Hematopoietic multipotent progenitor cell (in vitro differentiated cells): ENCODE data around the gene ANXA7. TPM values are rescaled to one million over a fixed set of nuclear protein-coding genes. Genes with fewer than 3 reads are reported as not detected.
"Not testable (repeated sequence)": the region's sequence is repeated elsewhere in the genome, so short reads cannot be mapped to it uniquely, and the experiment has no call there.

Experiments used
- DNase-seq, 3 donors: peaks; one replicate each; pipeline ENCODE4 v3.0.0-alpha.2; 2011 to 2015; ENCODE audit warnings: low read depth in 2 of 3, low spot score in 2 of 3
- small RNA-seq: library from RNA; depleted of rRNA; stranded (forward); fragments of <200 nt; gene quantifications from one replicate; pipeline ENCODE3, GENCODE V24; 2012
- total RNA-seq: library from RNA; depleted of rRNA; stranded (reverse); fragments of >200 nt; gene quantifications from one replicate; pipeline ENCODE4 v1.2.3, GENCODE V29; 2012

The ANXA7 gene
- total RNA-seq, 1 donor = 116 TPM

DNA sequence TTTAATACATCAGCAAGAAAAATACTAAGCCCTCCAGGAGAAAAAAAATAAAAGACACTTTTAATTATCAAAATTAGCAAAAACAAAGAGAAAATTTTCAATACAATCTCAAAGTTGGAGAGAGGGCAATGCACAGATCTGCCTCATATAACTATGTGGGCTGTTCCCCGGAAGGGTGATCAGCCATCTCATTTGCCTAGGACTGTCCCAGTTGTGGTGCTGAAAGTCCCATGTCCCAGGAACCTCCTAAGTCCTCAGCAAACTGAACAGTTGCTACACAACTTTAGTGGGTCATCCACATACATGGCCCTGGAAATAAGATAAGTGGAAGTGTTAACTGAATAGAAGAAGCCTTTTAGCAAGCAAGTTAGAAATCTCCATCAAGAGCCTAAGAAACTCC is 69.6 kb downstream of the ANXA7 start:
- no peak for DNase-seq

DNA sequence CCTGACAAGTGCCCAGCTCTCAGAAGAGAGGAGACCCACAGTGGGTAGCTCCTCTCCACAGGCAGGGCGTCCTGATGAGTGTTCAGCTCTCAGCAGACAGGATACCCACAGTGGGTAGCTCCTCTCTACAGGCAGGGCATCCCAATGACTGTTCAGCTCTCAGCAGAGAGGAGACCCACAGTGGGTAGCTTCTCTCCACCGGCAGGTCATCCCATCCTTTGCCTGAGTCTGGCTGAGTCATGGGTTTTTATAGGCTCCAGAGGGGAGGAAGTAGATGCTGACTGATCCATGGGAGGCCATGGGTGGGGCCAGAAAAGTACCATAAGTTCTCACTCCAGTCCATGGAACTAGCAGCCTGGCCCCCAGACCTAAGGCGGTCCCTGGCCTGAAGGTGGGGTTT is 73.7 kb downstream of the ANXA7 start:
- no peak for DNase-seq

DNA sequence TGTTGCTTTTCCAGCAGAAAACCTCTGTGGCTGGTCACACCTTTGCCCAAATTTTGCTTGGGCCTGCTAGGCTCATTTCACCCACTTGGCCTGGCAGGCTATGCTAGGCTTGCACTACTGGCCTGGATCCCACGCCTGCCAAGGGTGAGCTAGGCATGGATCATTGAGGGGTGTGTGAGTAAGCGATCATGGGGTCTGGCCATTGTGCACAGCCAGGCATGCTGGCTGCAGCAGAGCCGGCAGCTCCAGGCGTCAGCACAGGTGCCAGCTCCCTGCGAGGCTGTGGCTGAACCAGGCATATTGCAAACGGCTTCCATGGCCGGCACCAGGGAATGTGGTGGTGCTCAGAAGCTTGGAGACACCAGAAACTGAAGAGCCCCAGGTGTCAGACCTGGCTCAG is 74.4 kb downstream of the ANXA7 start:
- no peak for DNase-seq

DNA sequence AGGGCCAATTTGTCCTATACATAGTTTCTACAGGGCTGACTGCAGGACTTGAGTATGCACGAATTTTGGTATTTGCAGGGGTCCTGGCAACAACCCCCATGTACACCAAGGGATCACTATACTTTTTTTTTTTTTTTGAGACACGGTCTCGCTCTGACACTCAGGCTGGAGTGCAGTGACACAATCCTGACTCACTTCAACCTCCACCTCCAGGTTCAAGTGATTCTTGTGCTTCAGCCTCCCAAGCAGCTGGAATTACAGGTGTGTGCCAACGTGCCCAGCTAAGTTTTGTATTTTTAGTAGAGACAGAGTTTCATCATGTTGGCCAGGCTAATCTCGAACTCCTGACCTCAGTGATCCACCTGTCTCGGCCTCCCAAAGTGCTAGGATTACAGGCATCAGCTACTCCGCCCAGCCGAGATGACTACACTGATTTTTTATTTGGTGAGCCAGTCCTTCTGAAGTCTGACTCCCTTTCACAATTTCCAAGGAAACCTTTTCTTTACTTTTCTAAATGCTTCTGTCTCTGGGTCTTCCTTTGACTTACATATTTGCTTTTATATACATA is 75.0 kb downstream of the ANXA7 start:
- DNase-seq = no peak

DNA sequence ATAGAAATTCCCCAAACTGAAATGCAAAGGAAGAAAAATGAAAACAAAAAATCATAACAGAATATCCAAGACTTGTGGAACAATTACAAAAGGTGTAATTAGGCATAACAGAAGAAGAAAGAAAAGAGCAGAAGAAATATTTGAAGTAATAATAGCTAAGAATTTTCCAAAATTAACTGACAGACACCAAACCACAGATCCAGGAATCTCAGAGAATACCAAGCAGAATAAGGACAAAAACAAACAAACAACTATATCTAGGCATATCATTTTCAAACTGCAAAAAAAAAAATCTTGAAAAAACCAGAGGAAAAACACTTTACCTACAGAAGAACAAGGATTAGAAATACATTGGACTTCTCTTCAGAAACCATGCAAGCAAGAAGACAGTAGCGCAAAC is 80.7 kb downstream of the ANXA7 start:
- no peak for DNase-seq

DNA sequence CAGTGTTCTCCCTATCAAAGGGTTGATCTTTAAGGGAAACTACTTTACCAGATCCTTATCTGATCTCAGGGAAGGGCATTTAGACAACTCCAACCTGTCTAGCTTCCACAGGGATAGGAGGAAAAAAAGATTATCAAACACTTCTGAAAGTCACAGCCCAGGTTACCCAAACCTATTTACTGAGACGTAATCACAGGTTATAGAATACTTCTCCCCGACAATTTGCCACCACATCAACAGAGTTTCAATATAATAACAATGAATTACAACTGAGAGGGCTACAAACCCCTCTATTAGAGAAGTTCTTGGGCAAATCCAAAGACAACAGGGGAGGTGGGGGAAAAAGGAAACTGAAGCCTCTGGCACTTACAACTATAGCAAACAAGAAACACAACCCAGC is 81.5 kb downstream of the ANXA7 start:
- DNase-seq = no peak

DNA sequence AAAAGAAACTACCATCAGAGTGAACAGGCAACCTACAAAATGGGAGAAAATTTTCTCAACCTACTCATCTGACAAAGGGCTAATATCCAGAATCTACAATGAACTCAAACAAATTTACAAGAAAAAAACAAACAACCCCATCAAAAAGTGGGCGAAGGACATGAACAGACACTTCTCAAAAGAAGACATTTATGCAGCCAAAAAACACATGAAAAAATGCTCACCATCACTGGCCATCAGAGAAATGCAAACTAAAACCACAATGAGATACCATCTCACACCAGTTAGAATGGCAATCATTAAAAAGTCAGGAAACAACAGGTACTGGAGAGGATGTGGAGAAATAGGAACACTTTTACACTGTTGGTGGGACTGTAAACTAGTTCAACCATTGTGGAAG is 85.3 kb downstream of the ANXA7 start:
- not testable (repeated sequence) for DNase-seq

DNA sequence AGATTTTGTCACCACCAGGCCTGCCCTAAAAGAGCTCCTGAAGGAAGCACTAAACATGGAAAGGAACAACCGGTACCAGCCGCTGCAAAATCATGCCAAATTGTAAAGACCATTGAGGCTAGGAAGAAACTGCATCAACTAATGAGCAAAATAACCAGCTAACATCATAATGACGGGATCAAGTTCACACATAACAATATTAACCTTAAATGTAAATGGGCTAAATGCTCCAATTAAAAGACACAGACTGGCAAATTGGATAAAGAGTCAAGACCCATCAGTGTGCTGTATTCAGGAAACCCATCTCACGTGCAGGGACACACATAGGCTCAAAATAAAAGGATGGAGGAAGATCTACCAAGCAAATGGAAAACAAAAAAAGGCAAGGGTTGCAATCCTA is 88.6 kb downstream of the ANXA7 start:
- not testable (repeated sequence) for DNase-seq

Small RNAs within 50 kb of the gene (small RNA-seq; reads per million reads assigned to genes)
- gene RF00019 = not detected

Other genes starting within 250 kb of the ANXA7 start
- 26.9 TPM for gene ECD, start 246.1 kb downstream of the ANXA7 start, total RNA-seq
- 18.3 TPM for gene FAM149B1, start 245.9 kb downstream of the ANXA7 start, total RNA-seq
- 29.6 TPM for gene DNAJC9, start 166.8 kb downstream of the ANXA7 start, total RNA-seq
- 58.2 TPM for gene MRPS16, start 161.4 kb downstream of the ANXA7 start, total RNA-seq
- 1.1 TPM for gene CFAP70, start 55.2 kb downstream of the ANXA7 start, total RNA-seq
- gene MSS51, start 19.5 kb upstream of the ANXA7 start, total RNA-seq = 1.3 TPM
- 7.8 TPM for gene PPP3CB, start 82.0 kb upstream of the ANXA7 start, total RNA-seq
- gene USP54, start 177.3 kb upstream of the ANXA7 start, total RNA-seq = 11.8 TPM
- not detected for gene MYOZ1, start 227.4 kb upstream of the ANXA7 start, total RNA-seq
- not detected for gene SYNPO2L, start 242.0 kb upstream of the ANXA7 start, total RNA-seq